H9 (cell line): ENCODE data around the gene WNT3. TPM values are rescaled to one million over a fixed set of nuclear protein-coding genes. Genes with fewer than 3 reads are reported as not detected.

ENCODE experiments used
- DNase-seq: peaks from one replicate; pipeline ENCODE4 v3.0.0-alpha.2; 2017
- H2AFZ ChIP-seq: one replicate; pipeline ENCODE4 v1.6.1; 2013; ENCODE audit warnings: mild to moderate bottlenecking, low read length, control low read depth, moderate library complexity
- H2AK5ac ChIP-seq: 2 replicates; pipeline ENCODE4 v1.6.1; 2013; ENCODE audit warnings: low read length, control low read depth, mixed read lengths; ENCODE audit not compliant: insufficient read length
- H2BK120ac ChIP-seq: one replicate; pipeline ENCODE4 v1.6.1; 2013; ENCODE audit warnings: low read depth, mild to moderate bottlenecking, low read length, control low read depth, inconsistent platforms; ENCODE audit not compliant: poor library complexity, severe bottlenecking
- H2BK12ac ChIP-seq: 2 replicates; pipeline ENCODE4 v1.6.1; 2013; ENCODE audit warnings: low read length, control low read depth, mixed read lengths, low read depth; ENCODE audit not compliant: insufficient read length
- H2BK15ac ChIP-seq: 2 replicates; pipeline ENCODE4 v1.6.1; 2013; ENCODE audit warnings: low read depth, low read length, control low read depth
- H2BK20ac ChIP-seq: one replicate; pipeline ENCODE4 v1.6.1; 2013; ENCODE audit warnings: low read depth, mild to moderate bottlenecking, low read length, control low read depth, inconsistent platforms; ENCODE audit not compliant: poor library complexity, severe bottlenecking
- H2BK5ac ChIP-seq: 2 replicates; pipeline ENCODE4 v1.6.1; 2013; ENCODE audit warnings: low read length, control low read depth, mixed read lengths; ENCODE audit not compliant: insufficient read length
- H3K14ac ChIP-seq: 2 replicates; pipeline ENCODE4 v1.6.1; 2013; ENCODE audit warnings: low read length, control low read depth; ENCODE audit not compliant: insufficient read depth
- H3K18ac ChIP-seq: 2 replicates; pipeline ENCODE4 v1.6.1; 2013; ENCODE audit warnings: low read depth, mild to moderate bottlenecking, mixed read lengths, low read length, control low read depth; ENCODE audit not compliant: insufficient read length
- H3K23ac ChIP-seq: 2 replicates; pipeline ENCODE4 v1.6.1; 2013; ENCODE audit warnings: low read length, control low read depth, mixed read lengths, low read depth; ENCODE audit not compliant: insufficient read length
- H3K23me2 ChIP-seq: 2 replicates; pipeline ENCODE4 v1.6.1; 2013; ENCODE audit warnings: low read depth, mild to moderate bottlenecking, mixed read lengths, low read length, control low read depth; ENCODE audit not compliant: insufficient read length, poor library complexity, severe bottlenecking
- H3K27ac ChIP-seq: 2 replicates; pipeline ENCODE4 v1.5.1; 2013; ENCODE audit warnings: low read length, control low read depth, mixed read lengths, low read depth; ENCODE audit not compliant: insufficient read length
- H3K27me3 ChIP-seq: 2 replicates; pipeline ENCODE4 v1.6.1; 2013; ENCODE audit warnings: low read length, control low read depth, inconsistent platforms; ENCODE audit not compliant: insufficient read depth
- H3K4ac ChIP-seq: 2 replicates; pipeline ENCODE4 v1.6.1; 2013; ENCODE audit warnings: low read depth, mild to moderate bottlenecking, control low read depth, inconsistent platforms, low read length, moderate library complexity
- H3K4me1 ChIP-seq: 2 replicates; pipeline ENCODE4 v1.6.1; 2013; ENCODE audit warnings: low read length, control low read depth, inconsistent platforms; ENCODE audit not compliant: insufficient read depth
- H3K4me2 ChIP-seq: 2 replicates; pipeline ENCODE4 v1.6.1; 2013; ENCODE audit warnings: low read length, control low read depth, mixed read lengths; ENCODE audit not compliant: insufficient read length, insufficient read depth
- H3K56ac ChIP-seq: 2 replicates; pipeline ENCODE4 v1.6.1; 2013; ENCODE audit warnings: low read depth, mild to moderate bottlenecking, mixed read lengths, low read length, control low read depth; ENCODE audit not compliant: insufficient read length
- H3K79me1 ChIP-seq: 2 replicates; pipeline ENCODE4 v1.6.1; 2013; ENCODE audit warnings: low read depth, mild to moderate bottlenecking, moderate library complexity, low read length, control low read depth, inconsistent platforms; ENCODE audit not compliant: insufficient read depth, poor library complexity, severe bottlenecking
- H3K79me2 ChIP-seq: 2 replicates; pipeline ENCODE4 v1.6.1; 2013; ENCODE audit warnings: low read length, control low read depth, inconsistent platforms; ENCODE audit not compliant: insufficient read depth
- H3K9ac ChIP-seq: 2 replicates; pipeline ENCODE4 v1.6.1; 2013; ENCODE audit warnings: low read length, control low read depth, mixed read lengths; ENCODE audit not compliant: insufficient read length; ENCODE audit errors: extremely low read depth
- H3K9me3 ChIP-seq: one replicate; pipeline ENCODE4 v1.6.1; 2013; ENCODE audit warnings: low read depth, low read length, inconsistent platforms; ENCODE audit not compliant: control insufficient read depth
- H3T11ph ChIP-seq: one replicate; pipeline ENCODE4 v1.6.1; 2013; ENCODE audit warnings: mild to moderate bottlenecking, low read length, control low read depth, inconsistent platforms
- H4K20me1 ChIP-seq: one replicate; pipeline ENCODE4 v1.6.1; 2013; ENCODE audit not compliant: control insufficient read depth, insufficient read length, insufficient read depth
- H4K5ac ChIP-seq: 2 replicates; pipeline ENCODE4 v1.6.1; 2013; ENCODE audit warnings: low read depth, mild to moderate bottlenecking, mixed read lengths, low read length, control low read depth; ENCODE audit not compliant: insufficient read length
- H4K8ac ChIP-seq: replicated peaks from 2 replicates; pipeline ENCODE4 v1.6.1; 2013; ENCODE audit warnings: low read length, control low read depth, mixed read lengths, low read depth; ENCODE audit not compliant: insufficient read length
- H4K91ac ChIP-seq: 2 replicates; pipeline ENCODE4 v1.6.1; 2013; ENCODE audit warnings: low read depth, mild to moderate bottlenecking, moderate library complexity, mixed read lengths, low read length, control low read depth; ENCODE audit not compliant: insufficient read length
- H3K27ac Mint-ChIP-seq, 3 experiments: 2 replicates in 2 of 3; 3 replicates in 1 of 3; pipeline ENCODE4 v1.8.0; 2020 to 2021; ENCODE audit warnings: mixed read lengths in 3 of 3, mild to moderate bottlenecking in 1 of 3, moderate library complexity in 1 of 3
- H3K27me3 Mint-ChIP-seq: 2 replicates; pipeline ENCODE4 v1.8.0; 2021; ENCODE audit warnings: low read depth, mild to moderate bottlenecking, moderate library complexity, mixed read lengths
- H3K36me3 Mint-ChIP-seq, 3 experiments: 2 replicates in 2 of 3; 3 replicates in 1 of 3; pipeline ENCODE4 v1.8.0; 2020 to 2021; ENCODE audit warnings: low read depth in 3 of 3, mixed read lengths in 3 of 3; ENCODE audit not compliant: insufficient read depth in 1 of 3
- H3K4me1 Mint-ChIP-seq, 2 experiments: 2 replicates each; pipeline ENCODE4 v1.8.0; 2020; ENCODE audit warnings: mixed read lengths in 2 of 2
- H3K4me3 Mint-ChIP-seq, 2 experiments: 2 replicates in 1 of 2; 3 replicates in 1 of 2; pipeline ENCODE4 v1.8.0; 2020 to 2021; ENCODE audit warnings: mild to moderate bottlenecking in 2 of 2, mixed read lengths in 2 of 2, moderate library complexity in 1 of 2
- H3K9me3 Mint-ChIP-seq, 2 experiments: 2 replicates in 1 of 2; 3 replicates in 1 of 2; pipeline ENCODE4 v1.8.0; 2020; ENCODE audit warnings: mild to moderate bottlenecking in 2 of 2, mixed read lengths in 2 of 2, moderate library complexity in 1 of 2
- WGBS: extraction: QIAGEN DNeasy Blood & Tissue Kit; methylation state at CpG from one replicate; pipeline ENCODE4 v1.1.7; 2013; ENCODE audit warnings: missing lambda C conversion rate, low lambda C conversion rate, mixed read lengths; ENCODE audit not compliant: insufficient read length; ENCODE audit errors: extremely low coverage; 5-methylcytosine and 5-hydroxymethylcytosine counted together
- total RNA-seq: library from RNA; stranded (reverse); gene quantifications from 2 replicates; pipeline ENCODE4 v1.2.1, GENCODE V29; 2021
- TF ChIP-seq, protein P1 (sequence below): fragments of 200-600 bp; sonication (generic); conservative IDR thresholded peaks from 3 replicates; pipeline ENCODE4 v1.8.0; 2021; ENCODE audit warnings: antibody characterized with exemption, mild to moderate bottlenecking

The WNT3 gene
- total RNA-seq, 1 experiment from 2014 or later = 22.4 TPM

DNA sequence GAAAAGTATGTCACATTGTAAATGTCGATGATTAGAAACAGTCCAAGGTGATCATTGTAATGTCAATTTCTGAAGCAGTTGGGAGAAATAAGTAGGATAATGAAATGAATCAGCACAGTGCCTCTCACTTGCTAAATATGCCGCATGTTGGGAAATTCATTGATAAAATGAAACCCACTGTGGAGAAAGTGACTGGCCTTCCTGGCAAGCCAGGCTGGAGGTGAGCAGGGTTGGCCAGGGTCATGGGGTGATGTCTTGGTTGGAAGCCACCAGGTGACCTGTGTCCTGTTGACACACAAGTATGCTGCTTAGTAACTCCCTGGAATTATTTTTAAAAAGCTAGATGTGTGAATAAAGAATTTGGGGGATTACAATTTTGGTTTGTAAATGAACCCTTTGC lies 18.0 kb upstream of the WNT3 start:
- H4K91ac ChIP-seq = no peak overlapping the region
- Mint-ChIP-seq H3K27ac (no peak overlapping the region), H3K9me3 (peaks cover 5% of the 10 kb centered on the region in 2 experiments; a peak in 3 of 5 replicates), H3K4me1 (peaks cover 28 to 33% of the 10 kb centered on the region in 2 experiments), H3K4me3 (no peak overlapping the region), H3K36me3 (no peaks in the 10 kb centered on the region; a peak in 2 of 7 replicates), H3K27me3 (peaks cover 46% of the 10 kb centered on the region)
- no peaks in the 10 kb centered on the region for H4K20me1 ChIP-seq
- H2BK120ac ChIP-seq = no peak overlapping the region
- no peak overlapping the region for H4K5ac ChIP-seq
- no CpG with 5 or more reads among the region's 2 CpGs for WGBS
- no peak overlapping the region for H3K23ac ChIP-seq
- H3K9me3 ChIP-seq = no peaks in the 10 kb centered on the region
- H3T11ph ChIP-seq = no peak overlapping the region
- no peaks in the 10 kb centered on the region for H3K79me1 ChIP-seq
- no peak overlapping the region for H3K4me2 ChIP-seq
- no peak overlapping the region for H2BK20ac ChIP-seq
- peaks cover 1% of the 10 kb centered on the region for H3K23me2 ChIP-seq
- no peak overlapping the region for H4K8ac ChIP-seq
- no peak for DNase-seq
- peaks cover 7% of the 10 kb centered on the region for H3K27me3 ChIP-seq
- no peak overlapping the region for H3K14ac ChIP-seq
- no peak overlapping the region for H2BK15ac ChIP-seq
- no peaks in the 10 kb centered on the region for H3K4me1 ChIP-seq
- no peak overlapping the region for H3K18ac ChIP-seq
- no peak overlapping the region for H2AK5ac ChIP-seq
- no peaks in the 10 kb centered on the region for H3K79me2 ChIP-seq
- H2BK12ac ChIP-seq = no peak overlapping the region
- H2AFZ ChIP-seq = no peak overlapping the region
- H3K4ac ChIP-seq = no peak overlapping the region
- TF ChIP-seq, protein P1, sequence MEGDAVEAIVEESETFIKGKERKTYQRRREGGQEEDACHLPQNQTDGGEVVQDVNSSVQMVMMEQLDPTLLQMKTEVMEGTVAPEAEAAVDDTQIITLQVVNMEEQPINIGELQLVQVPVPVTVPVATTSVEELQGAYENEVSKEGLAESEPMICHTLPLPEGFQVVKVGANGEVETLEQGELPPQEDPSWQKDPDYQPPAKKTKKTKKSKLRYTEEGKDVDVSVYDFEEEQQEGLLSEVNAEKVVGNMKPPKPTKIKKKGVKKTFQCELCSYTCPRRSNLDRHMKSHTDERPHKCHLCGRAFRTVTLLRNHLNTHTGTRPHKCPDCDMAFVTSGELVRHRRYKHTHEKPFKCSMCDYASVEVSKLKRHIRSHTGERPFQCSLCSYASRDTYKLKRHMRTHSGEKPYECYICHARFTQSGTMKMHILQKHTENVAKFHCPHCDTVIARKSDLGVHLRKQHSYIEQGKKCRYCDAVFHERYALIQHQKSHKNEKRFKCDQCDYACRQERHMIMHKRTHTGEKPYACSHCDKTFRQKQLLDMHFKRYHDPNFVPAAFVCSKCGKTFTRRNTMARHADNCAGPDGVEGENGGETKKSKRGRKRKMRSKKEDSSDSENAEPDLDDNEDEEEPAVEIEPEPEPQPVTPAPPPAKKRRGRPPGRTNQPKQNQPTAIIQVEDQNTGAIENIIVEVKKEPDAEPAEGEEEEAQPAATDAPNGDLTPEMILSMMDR = no peak
- no peak overlapping the region for H3K27ac ChIP-seq
- H3K56ac ChIP-seq = no peak overlapping the region
- no peak overlapping the region for H3K9ac ChIP-seq
- no peak overlapping the region for H2BK5ac ChIP-seq
